ENCODE data around the gene GRK7.

DNA sequence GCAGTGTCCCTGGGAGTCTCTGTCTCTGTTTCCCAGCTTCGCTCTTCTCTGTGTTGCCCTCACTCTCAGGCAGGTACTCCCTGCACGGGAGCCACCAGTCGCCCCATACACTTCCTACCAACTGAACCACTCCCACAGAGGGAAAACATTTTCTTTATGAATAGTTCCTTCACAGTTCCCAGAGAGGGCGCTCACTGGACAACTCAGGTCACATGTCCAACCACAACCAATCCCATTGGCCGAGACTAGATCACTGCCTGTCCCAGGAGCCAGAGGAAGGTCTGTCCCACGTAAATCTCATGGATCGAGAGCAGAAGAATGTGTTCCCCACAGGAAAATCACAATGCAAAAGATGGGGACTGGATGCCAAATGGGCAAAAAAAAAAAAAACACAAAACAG lies 26.1 kb downstream of the GRK7 start:
- TF ChIP-seq SUZ12 (IDR thresholded peaks at IDR 0.05; ENCODE audit: extremely low read depth, insufficient read depth, insufficient read length) (no peak), YY1 (IDR thresholded peaks at IDR 0.05; ENCODE audit: insufficient read depth, insufficient read length) (no peak)
